GM19238 (cell line): ENCODE results near the gene CABP7.

ENCODE experiments used
- DNase-seq: peaks from one replicate; pipeline ENCODE4 v3.0.0; 2011; ENCODE audit warnings: low spot score; ENCODE audit not compliant: insufficient read length

Gene CABP7

DNA sequence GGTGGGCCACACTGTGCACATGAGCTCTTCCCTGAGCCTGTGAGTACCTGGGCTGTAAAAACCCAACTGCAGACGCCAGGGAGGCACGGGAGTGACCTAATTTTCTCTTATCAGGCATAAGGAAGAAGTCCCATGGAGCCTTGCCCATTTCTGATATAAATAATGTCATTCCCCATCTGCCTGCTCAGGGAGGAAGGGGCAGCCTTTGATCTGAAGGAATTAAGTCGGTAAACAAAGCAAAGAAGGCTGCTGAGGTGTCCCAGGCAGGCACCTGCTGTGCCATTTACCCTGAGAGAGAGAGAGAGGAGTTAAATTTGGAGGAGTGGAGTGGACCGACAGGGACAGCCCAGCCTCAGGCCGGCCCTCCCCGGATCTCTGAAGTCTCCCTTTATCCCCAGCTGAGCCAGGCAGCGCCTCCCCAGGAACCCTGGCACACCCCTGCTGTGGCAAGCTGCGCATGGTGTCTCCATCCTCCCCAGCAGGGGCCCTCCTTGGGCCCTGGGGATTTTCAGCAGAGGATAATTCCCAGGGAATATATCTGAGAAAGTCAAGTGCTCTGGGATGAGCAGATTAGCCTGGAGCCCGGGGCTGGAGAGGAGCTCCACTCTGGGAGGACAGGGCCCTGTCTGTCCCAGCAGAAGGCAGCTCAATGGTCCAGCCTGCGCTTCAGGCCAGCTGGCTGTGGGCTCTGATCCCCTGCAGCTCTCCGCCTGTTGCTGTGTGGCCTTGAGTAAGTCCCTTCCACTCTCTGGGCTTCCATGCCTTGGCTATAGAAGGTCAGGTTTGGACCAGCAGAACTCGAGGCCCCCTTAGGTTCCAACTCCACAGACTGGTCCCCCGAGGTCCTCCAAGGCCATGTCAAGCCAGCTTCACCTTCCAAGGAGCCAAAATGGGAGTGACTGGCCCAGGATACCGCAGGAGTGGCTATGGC is 17.5 kb upstream of the CABP7 start:
- no peak for DNase-seq

DNA sequence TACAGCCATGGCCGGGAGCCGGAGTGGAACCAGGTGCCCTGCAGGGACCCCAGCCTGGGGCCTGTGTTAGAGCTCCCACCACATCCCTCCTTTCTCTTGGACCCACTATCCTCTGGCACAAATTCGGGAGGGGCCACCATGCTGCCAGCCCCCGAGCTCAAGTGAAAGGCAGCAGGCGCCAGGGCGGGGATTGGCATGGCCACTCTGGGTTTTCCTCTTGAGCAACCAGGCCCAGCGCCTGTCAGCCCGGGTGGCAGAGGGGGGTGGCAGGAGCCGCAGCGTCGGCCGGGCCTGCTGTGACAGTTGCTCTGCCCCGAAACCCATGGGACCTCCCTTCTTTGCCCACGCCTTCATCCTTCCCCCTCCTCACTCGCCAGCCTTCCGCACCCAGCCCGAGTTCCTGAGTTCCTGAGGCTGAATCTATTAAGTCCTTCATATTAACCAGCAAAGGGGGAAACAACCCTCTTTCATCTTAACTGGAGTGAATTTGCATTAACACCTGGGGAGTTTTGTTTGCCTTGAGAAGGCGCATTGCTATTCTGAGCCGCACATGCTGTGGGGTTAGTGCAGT is 16.8 kb upstream of the CABP7 start:
- no peak for DNase-seq

DNA sequence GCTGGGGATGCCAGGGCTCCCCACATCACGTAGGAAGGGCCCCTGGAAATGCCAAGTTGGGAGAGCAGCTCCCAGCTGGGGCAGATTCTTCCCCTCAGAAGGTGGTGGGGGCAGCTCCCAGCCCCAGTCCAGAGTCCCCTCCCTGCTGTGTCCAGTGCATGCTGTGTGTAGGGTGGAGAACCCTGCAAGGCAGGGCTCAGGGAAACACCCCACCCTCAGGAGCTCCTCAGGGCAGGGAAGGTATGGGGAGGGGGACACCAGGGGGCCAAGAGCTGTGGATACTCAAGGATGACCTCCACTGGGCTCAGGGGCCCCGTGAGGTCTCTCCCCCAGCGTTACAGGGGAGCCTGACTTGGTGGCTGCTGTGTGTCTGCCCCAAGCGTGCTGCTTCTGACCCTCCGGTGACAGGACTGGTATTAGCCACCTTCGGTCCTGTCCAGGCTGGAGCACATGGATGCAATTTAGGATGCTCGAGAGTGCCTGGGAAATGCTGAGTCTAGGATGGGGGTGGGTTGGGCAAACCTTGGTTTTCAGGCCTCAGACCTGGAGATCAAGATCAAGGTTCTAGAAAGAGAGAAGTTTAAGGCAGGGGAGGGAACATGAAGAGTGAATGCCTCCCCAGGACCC is 16.1 kb upstream of the CABP7 start:
- no peak for DNase-seq

DNA sequence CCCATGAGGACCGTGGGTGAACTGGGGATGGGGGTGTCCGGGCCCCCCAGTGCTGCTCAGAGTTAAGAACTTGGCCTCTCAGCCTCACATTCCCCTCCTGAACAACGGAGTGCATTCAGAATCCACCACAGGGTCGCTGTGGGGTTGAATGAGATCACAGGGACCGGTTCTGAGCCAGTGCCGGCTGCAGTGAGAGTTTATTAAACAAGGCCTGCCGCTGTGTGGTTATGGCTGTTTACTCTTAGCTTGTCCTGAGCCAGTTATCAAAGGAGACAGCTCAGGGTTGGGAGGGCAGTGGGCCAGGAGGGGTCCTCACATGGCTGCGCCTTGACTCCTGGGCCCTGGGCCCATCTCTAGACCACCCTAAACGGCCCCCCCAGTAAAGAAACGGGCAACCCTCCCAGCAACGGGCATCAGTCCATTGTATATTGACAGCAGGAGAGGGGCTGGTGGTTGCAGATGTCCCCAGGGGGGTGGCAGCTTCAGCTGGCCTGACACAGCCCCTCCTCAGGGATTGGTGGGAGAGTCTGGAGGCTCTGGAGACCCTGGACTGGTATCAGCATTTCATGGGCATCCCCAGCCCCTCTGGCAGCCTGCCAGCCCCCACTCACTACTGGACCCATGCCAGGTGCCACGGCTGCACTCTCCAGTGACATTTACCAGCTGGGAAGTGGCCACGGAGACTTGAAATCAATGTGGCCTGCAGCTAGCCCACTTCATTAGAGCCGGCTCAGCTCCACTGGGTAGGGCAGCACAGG is 15.1 kb upstream of the CABP7 start:
- no peak for DNase-seq

DNA sequence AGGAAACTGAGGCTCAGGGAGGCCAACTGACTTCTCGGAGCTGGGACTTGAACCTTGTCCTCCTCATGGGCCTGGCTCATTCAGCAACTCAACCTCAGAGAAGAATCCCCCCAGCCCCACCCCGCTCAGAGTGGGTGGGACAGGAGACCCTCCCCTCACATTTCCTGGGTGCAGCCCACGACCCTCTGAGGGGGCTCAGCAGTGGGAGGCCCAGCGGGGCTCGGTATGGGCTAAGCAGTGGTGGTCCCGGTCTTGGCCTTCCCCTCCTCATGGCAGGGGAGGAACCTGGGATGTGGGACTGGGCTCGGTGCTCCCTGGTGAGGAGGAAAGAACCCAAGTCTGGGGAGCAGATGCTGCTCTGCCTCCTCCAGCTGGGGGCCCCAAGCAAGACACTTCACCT is 14.2 kb upstream of the CABP7 start:
- no peak for DNase-seq

DNA sequence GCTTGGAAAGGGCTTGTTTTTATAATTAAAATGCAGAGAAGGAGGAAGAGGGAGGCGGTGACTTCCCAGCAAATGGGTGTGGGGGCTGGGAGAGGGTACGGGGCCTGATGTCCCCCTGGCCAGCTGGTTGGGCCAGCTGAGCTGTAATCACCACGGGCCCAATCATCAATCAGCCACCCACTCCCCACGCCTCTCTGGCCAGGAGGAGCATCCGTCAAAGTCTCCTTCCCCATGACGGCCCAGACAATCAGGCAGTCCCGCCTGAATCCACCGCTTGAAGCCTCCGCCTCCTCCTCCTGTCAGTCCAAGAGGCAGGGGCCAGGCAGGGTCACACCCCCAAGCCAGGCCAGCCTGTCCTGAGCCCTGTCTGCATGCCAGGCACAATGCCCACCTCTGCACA is 13.3 kb upstream of the CABP7 start:
- no peak for DNase-seq

DNA sequence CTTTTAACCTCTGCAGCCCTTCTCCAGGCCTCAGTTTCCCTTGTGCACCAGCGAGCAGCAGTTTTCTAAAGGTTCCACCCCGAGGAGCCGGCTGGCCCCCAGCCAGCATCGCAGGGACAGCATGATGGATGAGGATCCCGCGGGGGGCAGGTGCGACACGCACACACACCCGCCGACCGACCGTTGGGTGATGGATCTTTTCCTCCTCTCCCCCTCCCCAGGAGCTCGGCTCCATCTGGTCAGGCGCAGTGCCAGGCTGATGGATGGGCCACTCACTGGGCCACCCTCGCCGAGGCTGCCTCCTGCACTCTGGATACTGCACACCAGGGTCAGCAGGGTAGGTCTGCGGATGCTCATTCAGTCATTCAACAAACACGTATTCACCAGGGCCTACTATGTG is 12.8 kb upstream of the CABP7 start:
- DNase-seq = no peak

DNA sequence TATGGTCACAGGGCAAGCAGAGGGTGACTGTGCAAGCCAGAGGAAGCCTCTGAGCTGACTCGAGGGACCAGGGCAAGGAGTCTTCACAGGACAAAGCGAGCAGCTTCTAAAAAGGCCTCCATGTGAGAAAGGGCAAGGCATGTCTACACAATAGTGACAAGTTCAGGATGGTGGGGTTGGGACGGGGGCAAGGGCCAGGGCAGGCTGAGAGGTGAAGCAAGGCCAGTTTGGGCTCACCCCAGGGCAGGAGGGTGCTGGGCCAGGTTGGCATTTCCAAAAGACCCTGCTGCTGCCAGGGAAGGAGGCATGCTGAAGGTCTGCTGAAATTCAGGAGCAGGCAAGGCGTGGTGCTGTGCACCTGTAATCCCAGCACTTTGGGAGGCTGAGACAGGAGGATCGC is 12.3 kb upstream of the CABP7 start:
- DNase-seq = no peak

DNA sequence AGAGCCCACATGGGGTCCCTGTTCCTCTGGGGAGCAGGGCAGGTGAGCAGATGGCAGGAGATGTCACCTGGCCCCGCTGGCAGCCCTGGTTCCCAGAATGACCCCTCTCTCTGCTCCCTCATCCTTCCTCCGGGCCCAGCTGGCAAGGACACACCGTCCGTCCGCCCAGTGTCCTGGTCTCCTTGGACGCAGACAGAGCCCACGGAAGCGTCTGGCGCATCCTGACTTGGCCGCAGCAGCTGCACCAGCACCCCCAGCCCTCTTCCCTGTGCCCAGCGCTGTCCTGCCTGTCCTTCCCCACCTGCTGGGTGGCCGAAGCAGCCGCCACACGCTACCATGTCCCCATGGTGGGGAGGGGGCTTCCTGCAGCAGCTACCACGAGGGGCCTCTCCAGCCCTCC is 9.6 kb upstream of the CABP7 start:
- DNase-seq = no peak

DNA sequence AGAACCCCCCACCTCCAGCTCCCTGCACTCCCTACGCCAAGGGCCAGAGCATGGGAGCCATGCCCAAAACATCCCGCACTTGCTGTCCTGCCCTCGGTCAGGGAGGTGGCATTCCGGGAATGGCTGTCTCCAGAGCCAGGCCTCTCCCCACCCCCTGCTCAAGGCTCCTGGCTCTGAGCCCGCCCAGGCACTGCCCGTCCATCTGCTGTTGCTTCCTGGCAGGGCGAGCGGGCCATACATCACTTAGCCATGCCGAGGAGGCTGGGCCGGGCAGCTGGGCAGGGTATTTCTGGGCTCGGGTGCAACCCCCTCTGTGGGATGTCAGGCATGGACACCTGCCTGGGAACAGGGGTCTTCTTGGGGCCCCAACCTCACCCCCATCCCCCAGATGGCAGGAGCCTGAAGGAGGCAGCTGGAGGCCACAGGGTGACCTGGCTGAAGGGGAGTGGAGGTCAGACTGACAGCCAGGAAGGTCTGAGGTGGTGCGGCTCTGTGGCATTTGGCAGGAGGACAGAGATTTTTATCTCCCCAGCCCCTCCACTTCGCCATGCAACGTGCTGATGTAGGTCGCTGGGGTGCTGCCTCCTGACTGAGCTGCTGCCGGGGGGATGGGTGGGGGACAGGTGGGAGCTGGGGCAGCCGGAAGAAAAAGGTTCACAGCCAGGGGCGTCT is 8.7 kb upstream of the CABP7 start:
- DNase-seq = no peak

DNA sequence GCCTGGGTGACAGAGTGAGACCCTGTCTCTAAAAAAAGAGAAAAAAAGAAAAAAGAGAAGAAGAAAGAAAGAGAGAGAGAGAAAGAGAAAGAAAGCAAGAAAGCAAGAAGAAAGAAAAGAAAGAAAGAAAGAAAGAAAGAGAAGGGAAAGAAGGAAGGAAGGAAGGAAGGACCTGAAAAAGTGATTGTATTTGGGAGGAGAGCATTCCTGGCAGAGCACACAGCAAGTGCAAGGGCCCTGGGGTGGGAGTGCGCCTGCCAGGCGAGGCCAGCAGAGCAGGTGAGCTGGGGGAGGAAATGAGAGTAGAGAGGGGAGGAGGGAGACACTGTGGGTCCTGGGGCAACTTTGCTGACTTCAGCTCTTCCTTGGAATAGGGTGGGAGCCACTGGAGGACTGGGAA is 7.7 kb upstream of the CABP7 start:
- DNase-seq = no peak

DNA sequence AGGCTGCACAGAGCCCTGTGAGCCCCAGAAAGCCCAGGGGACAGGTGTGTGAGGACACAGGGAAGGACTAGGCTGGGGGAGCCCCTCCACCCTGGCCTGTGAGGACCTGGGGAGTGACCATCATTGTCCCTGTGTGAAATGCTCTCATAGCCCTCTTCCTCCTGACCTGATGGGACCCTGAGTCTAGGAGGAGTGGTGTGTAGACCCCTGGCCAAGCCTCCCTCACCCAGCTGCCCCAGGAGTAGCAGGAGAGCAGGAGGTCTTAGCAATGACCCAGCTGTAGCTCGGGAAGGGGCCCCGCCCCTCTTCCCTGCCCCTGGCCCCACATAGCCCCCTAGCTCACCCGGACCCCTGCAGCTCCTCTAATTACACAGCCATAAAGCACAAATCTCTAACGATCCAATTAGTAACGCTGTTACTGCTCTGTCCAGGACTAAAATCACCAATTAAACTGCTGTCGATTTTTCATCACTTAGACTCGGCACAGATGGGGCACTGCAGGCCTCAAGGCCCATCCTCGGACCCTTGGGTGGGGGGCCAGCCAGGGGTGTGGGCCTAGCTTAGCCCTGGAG is 6.6 kb upstream of the CABP7 start:
- no peak for DNase-seq

DNA sequence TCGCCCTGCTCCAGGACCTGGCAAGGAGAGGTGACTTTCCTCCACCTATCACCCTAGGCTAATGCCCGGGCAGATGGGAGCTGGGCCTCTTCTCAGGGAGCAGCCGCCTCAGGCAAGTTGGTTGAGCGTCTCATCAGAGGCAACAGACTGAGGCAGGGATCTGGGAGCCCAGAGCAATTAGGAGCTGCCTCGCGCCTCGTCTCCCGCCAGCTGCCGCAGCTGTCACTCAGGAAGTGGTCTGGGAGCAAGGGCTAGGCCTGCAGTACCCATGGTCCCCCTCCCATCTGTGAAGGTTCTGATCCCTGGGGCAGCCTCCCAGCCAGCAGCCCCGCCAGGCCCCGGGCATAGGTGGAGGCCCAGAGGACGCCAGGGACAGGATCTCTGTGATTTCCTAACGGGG is 4.6 kb upstream of the CABP7 start:
- no peak for DNase-seq

DNA sequence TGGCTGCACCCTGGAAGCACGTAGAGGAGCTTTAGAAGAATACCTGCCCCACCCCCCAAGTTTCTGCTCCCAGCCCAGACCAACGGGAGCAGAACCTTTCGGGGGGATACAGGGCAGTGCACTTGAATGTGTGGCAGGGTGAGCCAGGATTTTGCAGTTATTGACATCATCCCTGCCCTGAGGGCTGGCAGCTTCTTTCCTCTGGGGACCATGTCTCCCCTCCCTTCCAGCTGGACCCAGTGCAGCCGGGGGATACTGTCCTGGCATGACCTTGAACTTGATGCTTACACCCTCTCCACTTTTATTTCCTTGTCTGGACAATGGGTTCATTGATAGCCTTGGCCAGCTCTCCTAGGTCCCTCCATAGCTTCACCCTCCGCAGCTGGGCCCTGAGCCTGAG is 4.1 kb upstream of the CABP7 start:
- no peak for DNase-seq

DNA sequence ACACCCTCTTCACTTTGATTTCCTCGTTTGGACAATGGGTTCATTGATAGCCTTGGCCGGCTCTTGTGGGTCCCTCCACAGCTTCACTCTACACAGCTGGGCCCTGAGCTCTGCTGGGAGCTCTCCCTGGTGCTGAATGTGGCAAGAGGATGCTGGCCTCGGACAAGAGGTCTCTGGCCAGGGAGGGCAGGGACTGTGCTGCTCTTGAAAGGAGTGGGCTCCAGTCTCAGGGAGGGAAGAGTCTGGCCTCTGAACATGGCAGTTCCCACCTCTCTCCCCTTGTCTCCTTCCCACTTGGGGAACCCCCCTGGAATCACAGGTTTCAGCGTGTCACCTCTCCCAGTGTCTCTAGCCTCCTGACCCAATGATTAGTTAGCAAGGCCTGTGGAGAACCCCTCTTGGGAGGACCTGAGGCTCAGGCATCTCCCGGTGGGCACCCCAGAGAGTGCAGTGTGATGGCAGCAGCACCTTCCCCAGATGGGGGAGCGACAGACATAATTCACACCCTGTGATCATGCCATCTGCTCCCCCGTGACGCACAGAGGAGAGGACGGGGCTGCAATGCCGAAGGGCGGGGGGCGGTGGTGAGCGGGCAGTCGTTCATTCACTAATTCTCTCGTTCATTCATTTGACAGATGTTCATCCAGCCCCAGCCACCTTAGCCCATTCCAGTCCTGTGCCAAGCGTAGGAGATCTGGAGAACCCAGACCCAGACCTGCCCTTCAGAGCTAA is 2.8 kb upstream of the CABP7 start:
- no peak for DNase-seq

DNA sequence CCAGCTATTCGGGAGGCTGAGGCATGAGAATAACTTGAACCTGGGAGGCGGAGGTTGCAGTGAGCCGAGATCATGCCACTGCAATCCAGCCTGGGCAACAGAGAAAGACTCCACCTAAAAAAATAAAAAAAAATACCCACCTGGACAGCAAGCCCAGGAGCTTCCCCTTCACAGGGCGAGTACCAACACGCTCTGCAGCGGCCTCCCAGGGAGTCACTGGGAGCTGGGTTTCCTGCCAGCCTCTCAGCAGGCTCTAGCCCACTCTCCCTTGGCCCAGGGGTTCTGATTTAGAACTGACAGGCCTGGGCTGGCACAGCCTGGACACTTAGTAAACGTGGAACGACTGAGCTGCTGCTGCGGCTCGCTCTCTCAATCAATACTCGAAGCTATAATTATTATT is 2.0 kb upstream of the CABP7 start:
- no peak for DNase-seq

DNA sequence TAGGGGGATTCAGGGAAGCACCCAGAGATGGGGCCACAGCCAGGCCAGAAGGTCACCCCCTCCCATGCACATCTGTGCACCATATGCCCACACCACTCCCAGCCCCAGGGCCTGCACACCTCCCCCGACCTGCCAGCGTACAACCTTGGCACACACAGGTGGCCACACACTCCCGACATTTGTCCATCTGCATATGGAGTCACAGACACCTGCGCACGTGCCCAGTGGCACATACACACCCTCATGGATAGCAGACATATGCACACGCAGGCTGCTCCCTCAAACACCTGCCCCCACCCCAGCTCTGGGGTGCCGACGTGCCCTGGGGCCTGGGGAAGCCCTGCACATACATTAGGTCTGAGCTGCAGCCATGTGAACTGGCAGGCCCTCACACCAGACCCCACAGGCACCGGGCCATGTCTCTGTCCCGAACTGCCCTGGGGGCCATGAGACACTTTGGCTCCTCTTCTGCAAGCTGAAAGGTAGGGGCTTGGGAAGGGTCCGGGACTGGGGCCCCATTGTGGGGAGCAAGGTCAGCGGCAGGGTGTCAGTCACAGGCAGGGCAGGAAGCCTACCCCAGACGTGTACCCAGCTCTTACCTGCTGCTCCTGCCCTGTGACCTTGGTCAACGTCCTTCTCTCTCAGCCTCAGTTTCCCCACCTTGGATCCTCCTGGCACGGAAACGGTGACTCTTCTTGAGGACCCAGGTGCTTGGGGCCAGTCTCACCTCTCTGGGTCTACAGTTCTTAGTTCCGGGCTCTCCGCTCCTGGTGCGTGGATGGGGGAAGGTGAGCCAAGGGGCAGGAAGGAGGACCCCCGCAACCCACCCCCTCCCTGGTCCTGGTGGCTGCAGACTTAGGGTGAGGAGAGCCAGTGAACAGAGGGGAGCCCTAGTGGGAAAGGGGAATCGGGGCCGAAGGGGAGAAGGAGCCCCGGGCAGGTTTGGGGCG is 579 bp upstream of the CABP7 start:
- DNase-seq = no peak

DNA sequence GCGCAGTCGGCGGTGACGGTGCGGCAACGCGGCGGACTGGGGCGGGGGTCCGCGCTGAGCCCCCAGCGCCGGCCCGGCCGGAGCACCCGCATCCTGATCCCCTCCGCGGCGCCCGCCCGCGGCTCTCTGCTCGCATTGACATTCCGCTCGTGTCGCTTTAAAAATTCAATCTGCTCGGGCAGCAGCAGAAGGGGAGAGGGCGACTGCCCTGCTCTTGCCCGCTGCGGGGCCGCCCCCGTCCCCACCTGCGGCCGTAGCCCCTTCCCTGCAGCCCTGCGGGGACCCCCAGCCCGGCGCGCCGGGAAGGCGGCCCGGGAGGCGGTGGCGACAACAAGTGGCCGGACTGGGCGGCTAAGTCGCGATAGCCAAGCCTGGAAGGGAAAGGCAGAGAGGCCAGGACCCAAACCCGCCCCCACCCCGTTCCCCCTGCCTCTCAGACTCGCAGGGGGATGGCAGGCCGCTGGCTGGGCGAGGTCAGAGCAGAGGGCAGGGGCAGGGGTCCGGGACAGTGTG is 1.1 kb downstream of the CABP7 start:
- DNase-seq = no peak

DNA sequence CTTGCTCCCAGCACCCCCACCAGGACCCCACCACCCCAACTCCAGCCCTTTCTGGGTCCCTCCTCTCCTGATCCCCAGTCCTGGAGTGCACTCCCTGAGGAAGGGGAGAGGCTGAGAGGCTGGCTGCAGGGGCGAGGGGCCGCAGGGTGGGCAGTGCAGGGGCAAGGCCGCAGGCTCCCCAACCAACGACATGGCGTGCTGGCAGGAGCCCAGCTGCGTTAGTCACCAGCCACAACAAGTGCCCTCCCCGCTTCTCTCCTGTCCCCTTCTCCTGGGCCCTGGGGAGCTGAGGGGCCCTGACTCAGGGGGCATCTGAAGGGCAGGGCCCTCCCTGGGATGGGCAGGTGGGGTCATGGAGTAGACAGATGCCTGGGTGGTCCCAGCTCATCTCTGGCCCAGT is 2.3 kb downstream of the CABP7 start:
- DNase-seq = no peak
